GM21529 (cell line): ENCODE data around the gene GSTA3.
"Not testable (repeated sequence)": the region's sequence is repeated elsewhere in the genome, so short reads cannot be mapped to it uniquely, and the experiment has no call there.

ENCODE experiments used
- ATAC-seq: cut with Tn5 transposase; IDR thresholded peaks from one replicate; pipeline ENCODE4 v1.9.1; 2021; ENCODE audit not compliant: unreplicated experiment

Gene GSTA3

GRCh38 chr6:52909531-52909930 is at the start of gene GSTA3:
GSTA3 (minus strand) TSS chr6:52909698; CDS start chr6:52905834, 3,864 bp downstream.
- ATAC-seq = no peak

- no peak for ATAC-seq
Observed at GRCh38 chr6:52958546-52959255, 49.2 kb upstream of the GSTA3 start.

- no peak for ATAC-seq
Observed at GRCh38 chr6:52955871-52956270, 46.4 kb upstream of the GSTA3 start.

- no peak for ATAC-seq
Observed at GRCh38 chr6:52953911-52954839, 44.7 kb upstream of the GSTA3 start.

- ATAC-seq = no peak
Observed at GRCh38 chr6:52946306-52946705, 36.8 kb upstream of the GSTA3 start.

GRCh38 chr6:52942821-52943220 is 33.3 kb upstream of the GSTA3 start:
- not testable (repeated sequence) for ATAC-seq

- no peak for ATAC-seq
Observed at GRCh38 chr6:52942221-52942620, 32.7 kb upstream of the GSTA3 start.

- no peak for ATAC-seq
Observed at GRCh38 chr6:52937908-52938307, 28.4 kb upstream of the GSTA3 start.

GRCh38 chr6:52933778-52934177 is 24.3 kb upstream of the GSTA3 start:
- ATAC-seq = no peak

GRCh38 chr6:52931351-52931750 is 21.9 kb upstream of the GSTA3 start:
- no peak for ATAC-seq

- no peak for ATAC-seq
Observed at GRCh38 chr6:52929321-52930164, 20.0 kb upstream of the GSTA3 start.

GRCh38 chr6:52927451-52927850 is 18.0 kb upstream of the GSTA3 start:
- ATAC-seq = no peak

- no peak for ATAC-seq
Observed at GRCh38 chr6:52925919-52926792, 16.7 kb upstream of the GSTA3 start.

- ATAC-seq = no peak
Observed at GRCh38 chr6:52925042-52925441, 15.5 kb upstream of the GSTA3 start.

- not testable (repeated sequence) for ATAC-seq
Observed at GRCh38 chr6:52923689-52924088, 14.2 kb upstream of the GSTA3 start.

GRCh38 chr6:52922161-52922560 is 12.7 kb upstream of the GSTA3 start:
- no peak for ATAC-seq

GRCh38 chr6:52921743-52922142 is 12.2 kb upstream of the GSTA3 start:
- no peak for ATAC-seq

GRCh38 chr6:52919511-52919910 is 10.0 kb upstream of the GSTA3 start:
- ATAC-seq = not testable (repeated sequence)

- ATAC-seq = not testable (repeated sequence)
Observed at GRCh38 chr6:52918771-52919170, 9.3 kb upstream of the GSTA3 start.

- ATAC-seq = not testable (repeated sequence)
Observed at GRCh38 chr6:52918027-52918686, 8.7 kb upstream of the GSTA3 start.
